GM19397 (cell line): ENCODE results near the gene HTD2.

Experiments
- ATAC-seq: cut with Tn5 transposase; IDR thresholded peaks from one replicate; pipeline ENCODE4 v1.9.1; 2021; ENCODE audit warnings: mild to moderate bottlenecking, moderate library complexity; ENCODE audit not compliant: unreplicated experiment

Gene HTD2

DNA sequence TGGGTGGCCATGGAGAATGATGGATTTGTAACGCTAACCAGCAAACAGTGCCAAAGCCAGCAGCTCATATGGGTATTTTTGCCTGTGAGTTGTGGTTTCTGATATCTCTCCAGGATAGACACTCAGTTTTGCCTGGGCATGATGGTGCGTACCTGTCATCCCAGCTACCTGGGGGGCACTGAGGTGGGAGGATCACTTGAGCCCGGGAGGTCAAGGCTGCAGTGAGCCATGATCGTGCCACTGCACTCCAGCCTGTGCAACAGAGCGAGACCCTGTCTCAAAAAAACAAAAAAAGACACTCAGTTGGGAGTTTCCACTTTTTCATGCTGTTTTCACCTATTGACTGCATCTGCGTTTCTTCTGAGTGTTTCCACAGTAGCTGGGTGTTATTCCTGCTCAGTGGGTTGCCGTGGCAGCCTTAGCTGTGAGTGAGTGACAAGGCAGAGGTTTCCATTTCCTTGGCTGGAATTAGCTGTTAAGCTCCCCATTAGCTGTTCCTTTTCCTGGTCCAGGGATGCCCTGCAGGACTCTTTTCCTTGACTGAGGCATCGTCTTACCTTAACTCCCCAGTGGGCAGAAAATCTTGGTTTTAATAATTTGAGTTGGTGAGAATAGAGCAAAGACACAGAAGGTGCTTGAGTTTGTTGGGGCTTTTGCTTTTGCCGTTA, 14.5 kb upstream of the HTD2 start:
- ATAC-seq, result no peak

DNA sequence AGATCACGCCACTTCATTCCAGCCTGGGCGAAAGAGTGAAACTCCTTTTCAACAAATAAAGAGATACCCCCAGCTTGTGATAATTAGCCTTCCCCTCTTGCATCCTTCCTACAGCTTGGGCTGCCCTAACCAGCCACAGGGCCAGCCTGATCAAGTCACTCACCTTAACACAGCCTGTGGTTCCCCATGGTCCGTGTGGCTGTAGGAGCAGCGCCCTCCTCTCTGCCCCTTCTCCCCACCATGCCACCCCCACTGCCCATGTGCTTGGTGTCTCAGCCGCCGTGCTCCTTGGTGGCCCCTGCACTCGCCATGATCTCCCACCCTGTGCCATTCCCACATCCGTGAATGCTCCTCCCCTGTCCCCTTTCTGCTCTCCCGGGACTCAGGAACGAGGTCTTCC, 13.5 kb upstream of the HTD2 start:
- ATAC-seq, result no peak

DNA sequence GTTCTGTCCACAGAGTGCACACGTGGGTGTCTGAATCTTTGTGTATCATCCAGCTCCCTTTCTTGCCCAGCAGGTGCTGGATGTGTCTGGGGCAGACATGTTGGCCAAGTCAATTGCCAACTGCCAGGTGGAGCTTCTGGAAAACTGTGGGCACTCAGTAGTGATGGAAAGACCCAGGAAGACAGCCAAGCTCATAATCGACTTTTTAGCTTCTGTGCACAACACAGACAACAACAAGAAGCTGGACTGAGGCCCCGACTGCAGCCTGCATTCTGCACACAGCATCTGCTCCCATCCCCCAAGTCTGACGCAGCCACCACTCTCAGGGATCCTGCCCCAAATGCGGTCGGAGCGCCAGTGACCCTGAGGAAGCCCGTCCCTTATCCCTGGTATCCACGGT, 12.8 kb upstream of the HTD2 start:
- ATAC-seq, result no peak

DNA sequence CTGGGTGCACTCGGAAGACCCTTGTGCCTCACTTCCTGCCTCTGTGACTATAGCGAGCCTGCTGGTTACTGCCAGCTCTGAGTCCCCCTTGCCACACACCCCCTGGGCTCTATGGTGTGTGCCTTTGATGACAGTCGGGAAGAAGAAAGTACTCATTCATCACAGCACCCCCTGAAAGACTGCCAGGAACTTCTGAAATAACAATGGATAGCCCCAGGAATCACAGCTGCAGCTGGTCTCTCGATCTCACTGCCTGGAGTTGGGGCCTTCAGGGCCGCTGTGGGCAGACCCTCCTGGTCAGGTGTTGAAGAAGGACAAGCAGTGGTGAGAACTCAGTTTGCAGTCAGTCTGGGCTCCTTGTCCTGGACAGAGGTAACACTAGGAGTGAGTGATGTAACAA, 10.1 kb upstream of the HTD2 start:
- ATAC-seq, result no peak

DNA sequence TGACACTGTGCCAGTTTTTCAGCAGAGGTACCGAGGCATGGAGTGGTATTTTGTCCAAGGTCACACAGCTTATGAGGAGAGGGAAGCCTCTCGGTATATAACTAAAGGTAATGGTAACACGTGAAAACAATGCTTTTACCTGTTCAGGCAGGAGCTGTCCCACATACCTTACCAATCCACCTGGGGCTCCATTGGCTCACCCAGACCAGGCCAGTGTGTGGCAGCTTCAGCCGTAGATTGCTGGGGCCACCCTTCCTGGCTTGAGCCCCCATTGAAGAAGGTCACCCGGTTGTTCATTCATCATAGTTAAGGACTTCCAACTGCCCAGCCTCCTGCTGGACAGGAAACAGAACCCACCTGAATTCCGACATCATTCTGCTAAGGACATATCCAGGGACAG, 9.5 kb upstream of the HTD2 start:
- no peak for ATAC-seq

DNA sequence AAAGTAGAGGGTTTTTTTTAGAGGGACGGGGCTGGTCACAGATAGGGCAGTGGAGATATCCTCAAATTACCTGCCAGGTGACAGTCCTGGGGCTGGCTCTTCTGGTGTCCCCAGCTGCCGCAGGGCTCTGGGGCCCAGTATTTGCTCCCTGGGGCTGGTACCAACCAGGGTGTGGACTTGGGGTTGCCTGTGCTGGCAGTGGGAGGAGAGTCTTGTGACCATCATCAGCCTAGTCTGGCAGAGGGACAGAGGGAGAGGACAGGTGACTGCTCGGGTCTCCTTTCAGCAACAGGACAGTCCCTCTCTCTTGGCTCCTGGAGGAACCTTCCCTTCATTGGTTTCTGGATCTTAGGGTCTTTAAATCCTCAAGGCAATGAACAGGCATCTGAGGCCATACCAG, 8.1 kb upstream of the HTD2 start:
- ATAC-seq, result no peak

DNA sequence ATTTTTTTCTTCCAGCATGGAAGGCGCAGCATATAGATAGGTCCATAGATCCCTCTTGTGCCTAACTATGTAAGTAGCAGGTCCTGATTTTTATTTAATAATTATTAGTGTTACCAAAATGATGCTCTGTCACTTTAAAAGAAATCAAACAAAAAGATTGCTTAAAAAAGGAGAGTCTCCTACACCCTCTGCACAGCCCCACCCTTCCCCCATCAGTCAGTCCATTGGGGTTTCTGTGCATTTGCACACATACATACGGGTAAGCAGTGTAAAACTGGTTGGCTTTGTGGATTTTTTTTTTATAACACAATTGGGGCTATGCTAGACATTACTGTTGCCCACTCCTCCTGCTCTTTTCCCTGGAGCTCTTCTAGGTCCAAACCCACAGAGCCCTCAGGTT, 7.2 kb upstream of the HTD2 start:
- ATAC-seq, result no peak

DNA sequence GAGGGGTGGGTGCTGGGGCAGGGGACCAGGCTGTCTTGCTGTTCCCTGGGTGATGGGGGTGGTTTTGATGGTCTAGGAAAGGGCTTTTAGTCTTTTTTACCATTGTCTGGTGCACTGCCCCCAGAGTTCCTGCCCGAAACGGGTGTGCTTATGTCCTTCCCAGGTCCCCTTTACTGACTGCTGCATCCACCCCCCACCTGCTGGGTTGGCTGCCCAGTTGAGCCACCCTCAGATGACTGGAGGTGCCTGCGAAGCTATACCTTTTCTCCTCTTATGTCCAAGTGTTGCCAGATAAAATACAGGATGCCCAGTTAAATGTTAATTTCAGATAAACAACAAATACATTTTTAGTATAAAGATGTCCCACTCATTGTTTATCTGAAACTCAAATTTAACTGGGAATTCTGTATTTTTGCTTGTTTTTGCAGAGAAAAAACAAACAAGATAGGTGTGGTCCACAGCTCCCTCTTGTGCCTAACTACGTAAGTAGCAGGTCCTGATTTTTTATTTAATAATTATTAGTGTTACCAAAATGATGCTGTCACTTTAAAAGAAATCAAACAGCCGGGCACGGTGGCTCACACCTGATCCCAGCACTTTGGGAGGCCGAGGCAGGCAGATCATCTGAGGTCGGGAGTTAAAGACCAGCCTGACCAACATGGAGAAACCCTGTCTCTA, 6.3 kb upstream of the HTD2 start:
- no peak for ATAC-seq

DNA sequence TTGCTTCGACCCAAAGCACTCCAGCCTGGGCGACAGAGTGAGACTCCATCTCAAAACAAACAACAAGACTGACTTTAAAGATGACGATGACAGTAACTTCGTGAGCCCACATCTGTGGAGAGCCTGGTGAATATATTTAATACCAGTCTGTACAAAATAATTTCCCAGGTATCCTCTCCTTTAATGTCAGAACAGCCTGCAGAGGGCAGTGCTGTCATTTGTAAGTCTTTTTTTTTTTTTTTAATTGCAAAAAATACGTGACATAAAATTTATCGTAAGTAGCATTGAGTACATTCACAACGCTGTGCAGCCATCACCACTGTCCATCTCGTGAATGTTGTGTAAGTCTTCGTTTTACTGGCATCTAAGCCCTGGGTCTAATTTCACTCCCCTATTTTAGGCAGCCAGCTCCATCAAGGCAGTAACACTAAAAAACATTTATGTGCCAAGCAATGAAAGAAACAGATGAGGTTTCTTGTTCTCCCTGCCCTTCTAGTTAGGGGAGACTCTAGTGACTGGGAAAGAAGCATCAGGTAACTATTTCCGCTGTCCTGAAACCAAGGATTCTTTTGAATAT, 1.4 kb downstream of the HTD2 start:
- ATAC-seq, result no peak

DNA sequence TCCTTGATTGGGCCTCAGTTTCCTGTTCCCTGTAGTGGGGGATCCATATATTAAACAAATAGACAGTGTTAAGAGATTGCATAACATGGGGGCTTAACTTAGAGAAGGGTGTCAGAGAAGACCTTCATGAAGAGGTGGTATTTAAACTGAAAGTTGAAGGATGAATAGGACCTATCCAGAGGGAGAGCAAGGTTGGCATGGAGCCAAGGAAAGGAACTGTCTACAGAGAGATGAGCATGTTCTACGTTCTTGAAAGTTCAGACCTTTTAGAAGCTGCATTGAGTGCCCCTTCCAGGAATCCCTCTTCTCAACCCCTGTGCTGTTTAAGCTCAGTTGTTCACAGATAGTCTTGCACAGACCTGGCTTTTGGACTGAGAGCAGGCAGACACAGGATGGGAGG, 2.4 kb downstream of the HTD2 start:
- ATAC-seq, result no peak

DNA sequence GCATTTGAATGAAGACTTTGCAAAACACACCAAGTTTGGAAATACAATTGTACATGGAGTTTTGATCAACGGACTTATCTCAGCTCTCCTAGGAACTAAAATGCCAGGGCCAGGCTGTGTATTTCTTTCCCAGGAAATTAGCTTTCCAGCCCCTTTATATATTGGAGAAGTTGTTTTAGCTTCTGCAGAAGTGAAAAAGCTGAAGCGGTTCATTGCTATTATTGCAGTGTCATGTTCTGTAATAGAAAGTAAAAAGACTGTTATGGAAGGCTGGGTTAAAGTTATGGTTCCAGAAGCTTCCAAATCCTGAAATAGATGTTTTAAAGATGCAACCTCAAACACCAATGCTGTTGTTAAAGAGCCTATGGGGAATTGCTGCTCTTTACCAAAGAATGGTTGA, 11.5 kb downstream of the HTD2 start:
- no peak for ATAC-seq

DNA sequence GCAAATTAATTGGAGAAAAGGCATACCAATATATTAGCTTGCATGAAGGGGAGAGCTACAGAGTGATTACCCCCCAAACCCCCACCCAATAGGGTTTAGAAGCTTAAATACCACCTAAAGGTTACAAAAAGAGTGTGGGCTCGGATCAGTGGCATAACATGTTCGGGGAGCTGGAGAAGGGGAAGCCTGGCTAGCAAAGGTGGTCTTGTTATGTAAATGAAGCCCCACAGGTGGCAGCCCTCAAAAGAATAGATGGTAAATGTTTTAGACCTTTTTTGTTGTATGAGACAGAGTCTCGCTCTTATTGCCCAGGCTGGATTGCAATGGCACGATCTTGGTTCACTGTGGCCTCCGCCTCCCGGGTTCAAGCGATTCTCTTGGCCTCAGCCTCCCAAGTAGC, 15.5 kb downstream of the HTD2 start:
- no peak for ATAC-seq

DNA sequence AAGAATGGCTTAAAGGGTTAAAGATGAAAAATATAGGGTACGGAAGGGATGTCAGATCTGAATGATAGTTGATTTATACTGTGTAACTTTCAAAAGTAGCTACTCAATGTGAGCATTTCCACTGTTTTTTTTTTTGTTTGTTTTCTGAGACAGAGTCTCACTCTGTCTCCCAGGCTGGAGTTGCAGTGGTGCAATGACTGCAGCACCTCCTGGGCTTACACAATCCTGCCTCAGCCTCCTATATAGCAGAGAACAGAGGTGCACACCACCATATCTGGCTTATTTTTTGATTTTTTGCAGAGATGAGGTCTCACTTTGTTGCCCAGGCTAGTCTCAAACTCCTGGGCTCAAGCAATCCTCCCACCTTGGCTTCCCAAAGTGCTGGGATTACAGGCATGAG, 16.5 kb downstream of the HTD2 start:
- ATAC-seq, result no peak

DNA sequence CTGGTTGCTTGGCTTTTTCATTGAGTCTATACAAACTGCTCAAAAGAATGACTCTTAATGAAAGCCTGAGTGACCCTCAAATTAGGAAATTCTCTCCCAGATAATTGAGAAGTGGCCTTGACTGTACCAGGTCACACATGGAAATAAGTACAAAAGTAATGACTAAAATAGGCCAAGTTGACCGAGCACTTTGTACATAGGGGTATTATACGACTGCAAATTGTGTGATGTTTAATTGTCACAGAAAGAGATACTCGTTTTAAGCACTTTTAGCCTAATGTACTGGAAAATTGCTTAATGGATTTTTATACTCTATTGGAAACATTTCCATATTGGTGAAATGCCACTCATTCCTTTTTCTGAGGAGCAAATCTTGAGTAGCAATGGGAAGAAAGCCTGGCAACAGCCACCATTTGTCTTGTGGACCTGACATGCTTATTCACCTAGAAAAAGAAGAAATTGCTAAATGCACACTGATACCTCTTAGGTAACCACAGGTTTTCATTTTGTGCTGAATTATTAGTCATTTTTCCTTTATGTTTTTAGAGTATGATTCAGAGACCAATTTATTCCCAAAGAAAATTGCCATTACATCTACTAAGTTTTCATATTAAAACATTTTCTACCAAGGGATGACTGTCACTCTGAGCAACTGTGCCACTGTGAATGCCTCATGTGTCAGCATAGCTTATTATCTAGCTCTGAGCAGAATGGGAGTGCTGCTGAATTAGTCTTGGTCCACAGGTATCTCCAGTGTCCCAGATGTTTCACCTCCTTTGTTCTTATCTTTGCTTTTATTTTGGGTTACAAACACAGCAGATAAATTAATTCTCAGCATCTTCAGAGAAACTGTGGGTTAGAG, 17.4 kb downstream of the HTD2 start:
- no peak for ATAC-seq

DNA sequence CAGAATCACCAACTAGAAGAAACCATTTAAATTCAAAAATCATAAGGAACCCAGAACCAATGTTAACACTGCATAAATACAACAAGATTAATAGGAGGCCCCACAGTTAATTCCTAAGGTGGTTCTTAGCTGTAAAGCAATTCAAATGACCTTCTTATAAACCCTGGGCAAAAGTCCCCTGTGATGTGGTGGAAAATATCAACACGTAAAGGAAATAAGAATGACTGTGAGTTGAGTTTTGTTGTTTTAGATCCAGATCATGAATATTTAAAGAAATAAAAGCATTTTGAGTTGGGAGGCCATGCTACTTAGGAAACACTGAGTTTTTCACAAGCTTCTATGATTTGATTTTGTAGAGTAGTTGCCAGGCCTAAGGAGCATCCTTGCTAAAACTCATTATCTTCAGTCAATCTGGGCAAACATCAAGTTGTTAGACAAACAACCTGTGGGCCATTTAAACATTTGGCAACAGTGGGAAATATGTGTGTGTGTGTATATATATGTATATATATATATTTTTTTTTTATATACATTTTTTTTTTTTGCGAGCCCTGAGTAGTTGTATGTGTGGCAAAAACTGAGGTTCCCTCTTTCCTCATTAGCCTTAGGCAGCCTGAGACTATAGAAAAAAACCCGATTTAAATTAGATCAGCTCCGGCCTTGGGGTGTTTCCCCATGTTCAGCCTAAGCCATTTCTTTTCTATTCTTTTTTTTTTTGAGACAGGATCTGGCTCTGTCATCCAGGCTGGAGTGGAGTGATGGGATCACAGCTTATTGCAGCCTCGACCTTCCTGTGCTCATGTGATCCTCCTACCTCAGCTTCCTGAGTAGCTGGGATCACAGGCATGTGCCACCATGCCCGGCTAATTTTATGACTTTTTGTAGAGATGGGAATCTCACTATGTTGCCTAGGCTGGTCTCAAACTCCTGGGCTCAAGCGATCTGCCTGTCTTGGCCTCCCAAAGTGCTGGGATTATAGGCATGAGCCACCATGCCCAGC, 18.4 kb downstream of the HTD2 start:
- no peak for ATAC-seq

DNA sequence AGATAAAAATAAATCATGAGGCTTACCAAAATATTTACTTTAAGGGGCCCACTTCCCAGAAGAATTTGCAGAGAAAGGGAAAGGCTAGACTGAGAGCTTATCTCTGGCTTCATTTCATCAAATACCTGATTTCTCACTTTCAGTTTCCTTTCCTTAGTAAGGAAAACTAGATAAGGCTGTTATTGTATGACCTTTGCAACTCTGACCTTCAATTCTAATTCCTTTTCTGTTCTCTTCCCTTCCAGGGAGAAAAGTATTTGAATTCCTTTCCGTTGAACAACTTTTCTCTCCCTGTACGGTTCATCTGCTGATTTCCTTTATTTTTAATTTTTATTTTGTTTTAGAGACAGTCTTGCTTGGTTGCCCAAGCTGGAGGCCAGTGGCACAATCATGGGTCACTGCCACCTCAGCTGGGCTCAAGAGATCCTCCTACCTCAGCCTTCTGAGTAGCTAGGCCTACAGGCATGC, 19.2 kb downstream of the HTD2 start:
- no peak for ATAC-seq

DNA sequence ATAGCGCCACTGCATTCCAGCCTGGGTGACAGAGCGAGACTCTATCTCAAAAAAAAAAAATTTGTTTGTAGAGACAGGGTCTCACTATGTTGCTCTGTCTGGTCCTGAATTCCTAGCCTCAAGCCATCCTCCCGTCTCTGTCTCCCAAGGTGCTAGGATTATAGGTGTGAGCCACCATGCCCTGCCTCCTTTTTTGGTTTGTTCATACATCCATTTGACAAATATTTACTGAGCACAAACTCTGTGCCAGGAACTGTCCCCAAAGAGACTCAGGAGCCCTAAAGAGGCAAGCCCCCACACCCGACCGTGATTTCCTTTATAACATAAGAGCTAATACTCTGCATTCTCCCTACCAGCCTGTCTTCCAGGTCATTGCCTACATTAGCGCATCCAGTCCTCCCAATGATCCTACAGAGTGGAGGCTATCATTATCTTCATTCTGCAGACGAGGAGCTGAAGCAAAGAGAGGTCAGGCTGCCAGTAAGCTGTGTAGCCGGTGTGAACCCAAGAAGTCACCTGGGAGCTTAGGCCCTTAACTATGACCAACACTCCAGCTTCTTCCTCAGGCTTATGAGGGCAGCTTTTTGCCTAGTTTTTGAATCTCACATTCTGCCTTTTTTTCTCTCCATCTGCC, 20.1 kb downstream of the HTD2 start:
- no peak for ATAC-seq

DNA sequence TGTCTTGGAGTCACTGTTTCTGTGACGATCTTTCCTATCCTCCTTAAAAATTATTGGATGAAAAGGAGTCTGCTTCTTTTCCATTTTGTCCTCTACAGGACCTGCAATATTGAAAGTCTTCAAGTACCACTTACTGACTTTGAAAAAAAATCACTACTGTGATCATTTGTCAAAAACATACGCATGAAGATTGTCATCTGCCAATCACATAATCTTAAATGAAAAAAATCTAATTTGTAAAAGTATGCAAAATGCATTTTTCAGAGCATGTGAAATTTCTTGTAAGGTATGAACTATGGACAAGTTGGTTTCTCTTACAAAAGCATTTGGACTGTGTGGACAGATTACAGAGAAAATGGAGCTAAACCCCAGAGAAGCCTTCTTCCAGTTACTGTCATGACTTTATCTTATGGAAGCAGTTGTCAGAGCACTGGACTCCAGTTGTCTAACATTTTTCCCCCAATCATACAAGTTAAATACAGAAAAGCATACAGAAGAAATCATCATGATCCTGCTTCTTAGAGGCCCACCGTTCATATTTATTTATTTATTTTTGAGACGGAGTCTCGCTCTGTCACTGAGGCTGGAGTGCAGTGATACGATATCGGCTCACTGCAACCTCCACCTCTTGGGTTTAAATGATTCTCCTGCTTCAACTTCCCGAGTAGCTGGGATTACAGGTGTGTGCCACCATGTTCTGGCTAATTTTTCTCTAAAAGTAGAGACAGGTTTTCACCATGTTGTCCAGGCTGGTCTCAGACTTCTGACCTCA, 23.0 kb downstream of the HTD2 start:
- ATAC-seq, result no peak

DNA sequence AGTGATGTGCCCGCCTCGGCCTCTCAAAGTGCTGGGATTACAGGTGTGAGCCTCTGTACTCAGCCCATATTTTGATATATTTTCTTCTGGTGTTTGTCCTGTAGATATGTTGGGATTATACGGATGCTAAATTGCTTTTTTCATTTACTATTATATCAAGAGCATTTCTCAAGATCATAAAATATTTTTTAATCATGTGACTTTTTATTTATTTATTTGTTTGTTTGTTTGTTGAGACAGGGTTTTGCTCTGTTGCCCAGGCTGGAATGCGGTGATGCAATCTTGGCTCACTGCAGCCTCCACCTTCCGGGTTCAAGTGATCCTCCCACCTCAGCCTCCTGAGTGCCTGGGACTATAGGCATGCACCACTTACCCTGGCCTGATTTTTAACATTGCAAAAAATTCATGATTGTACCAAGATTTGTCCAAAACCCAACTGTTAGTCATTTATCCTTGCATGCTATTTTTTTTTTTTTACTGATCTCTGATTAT, 23.6 kb downstream of the HTD2 start:
- no peak for ATAC-seq
